Neural cell (in vitro differentiated cells): ENCODE data around the gene RPL35.

Experiments used
- CTCF ChIP-seq: fragments of 450-650 bp; IDR thresholded peaks from 2 replicates; pipeline ENCODE4 v1.5.1; 2014; ENCODE audit warnings: antibody characterized with exemption, mild to moderate bottlenecking, moderate library complexity; ENCODE audit not compliant: poor library complexity, severe bottlenecking
- EP300 ChIP-seq: fragments of 450-650 bp; conservative IDR thresholded peaks from 2 replicates; pipeline ENCODE4 v1.6.1; 2014; ENCODE audit warnings: antibody characterized with exemption, mild to moderate bottlenecking, moderate library complexity; ENCODE audit not compliant: poor library complexity, severe bottlenecking
- EZH2 ChIP-seq: fragments of 200-600, 300-800 bp; shearing (Covaris generic), sonication (generic); IDR thresholded peaks from 2 replicates; pipeline ENCODE4 v1.6.1; 2014; ENCODE audit warnings: antibody characterized with exemption, low read length, borderline replicate concordance, mild to moderate bottlenecking; ENCODE audit not compliant: insufficient read depth, poor library complexity, severe bottlenecking
- MXI1 ChIP-seq: fragments of 450-650 bp; conservative IDR thresholded peaks from 2 replicates; pipeline ENCODE4 v1.6.1; 2014; ENCODE audit warnings: antibody characterized with exemption, mild to moderate bottlenecking; ENCODE audit not compliant: poor library complexity, severe bottlenecking
- POLR2AphosphoS5 ChIP-seq: IDR thresholded peaks from 2 replicates; pipeline ENCODE4 v1.6.1; 2012
- REST ChIP-seq: IDR thresholded peaks from 2 replicates; pipeline ENCODE4 v1.6.1; 2012; ENCODE audit warnings: borderline replicate concordance
- SMC3 ChIP-seq: fragments of 450-650 bp; conservative IDR thresholded peaks from 2 replicates; pipeline ENCODE4 v1.6.1; 2014; ENCODE audit warnings: antibody characterized with exemption, mild to moderate bottlenecking, moderate library complexity; ENCODE audit not compliant: poor library complexity
- TAF1 ChIP-seq: IDR thresholded peaks from 2 replicates; pipeline ENCODE4 v1.6.1; 2012; ENCODE audit warnings: low read depth

- TF ChIP-seq POLR2AphosphoS5 (no peak), CTCF (no peak), EZH2 (no peak), REST (no peak), EP300 (no peak), MXI1 (no peak), SMC3 (no peak), TAF1 (no peak)
Observed at GRCh38 chr9:124889006-124889405, 27.2 kb upstream of the RPL35 start.
